ENCODE results near the gene KLHDC10.
"Not testable (repeated sequence)": the region's sequence is repeated elsewhere in the genome, so short reads cannot be mapped to it uniquely, and the experiment has no call there.

Gene KLHDC10

GRCh38 chr7:130145424-130146100, 75.2 kb downstream of the KLHDC10 start:
- H3K23ac ChIP-seq (ENCODE audit: low read length): no peak overlapping the region
- no peak overlapping the region for H3K18ac ChIP-seq (ENCODE audit: low read length)
- H3K27me3 ChIP-seq (ENCODE audit: insufficient read depth, low read length, poor library complexity): no peaks in the 10 kb centered on the region
- H2AK5ac ChIP-seq (ENCODE audit: low read length): no peak overlapping the region
- no CpG with 5 or more reads among the region's 14 CpGs for WGBS (ENCODE audit: extremely low coverage, insufficient coverage, low lambda C conversion rate)
- H2BK15ac ChIP-seq (replicated peaks; ENCODE audit: low read depth): no peak overlapping the region
- H3K79me1 ChIP-seq (ENCODE audit: low read length): no peaks in the 10 kb centered on the region
- no peak overlapping the region for H3K4me2 ChIP-seq (ENCODE audit: low read length)
- H3K36me3 ChIP-seq (ENCODE audit: control insufficient read depth, insufficient read depth, low read length): no peaks in the 10 kb centered on the region
- H2BK120ac ChIP-seq (ENCODE audit: low read depth, low read length): no peak overlapping the region
- H3K9ac ChIP-seq (ENCODE audit: low read length): no peak overlapping the region
- H4K5ac ChIP-seq (ENCODE audit: low read length): no peak overlapping the region
- H2BK5ac ChIP-seq (ENCODE audit: low read length): no peak overlapping the region
- H3K4me1 ChIP-seq (ENCODE audit: control insufficient read depth, low read depth, low read length): no peaks in the 10 kb centered on the region
- H4K8ac ChIP-seq (ENCODE audit: low read depth, low read length): no peak overlapping the region
- no peak overlapping the region for H3K27ac ChIP-seq (ENCODE audit: low read depth, low read length)
- DNase-seq: no peak
- H3K79me2 ChIP-seq (ENCODE audit: control insufficient read depth, insufficient read depth, low read length): no peaks in the 10 kb centered on the region
- H3K4me3 ChIP-seq (ENCODE audit: low read length): no peak overlapping the region
- no peak overlapping the region for H3K4ac ChIP-seq (ENCODE audit: low read depth, low read length)
- H3K56ac ChIP-seq (ENCODE audit: low read length): no peak overlapping the region

GRCh38 chr7:130146142-130146541, 75.8 kb downstream of the KLHDC10 start:
- not testable (repeated sequence) for H2BK5ac ChIP-seq (ENCODE audit: low read length); H3K79me2 ChIP-seq (ENCODE audit: control insufficient read depth, insufficient read depth, low read length); H4K5ac ChIP-seq (ENCODE audit: low read length); H3K27me3 ChIP-seq (ENCODE audit: insufficient read depth, low read length, poor library complexity); H3K4ac ChIP-seq (ENCODE audit: low read depth, low read length); H2BK120ac ChIP-seq (ENCODE audit: low read depth, low read length); H3K18ac ChIP-seq (ENCODE audit: low read length); H3K23ac ChIP-seq (ENCODE audit: low read length); DNase-seq; H3K79me1 ChIP-seq (ENCODE audit: low read length); H3K27ac ChIP-seq (ENCODE audit: low read depth, low read length); H3K4me1 ChIP-seq (ENCODE audit: control insufficient read depth, low read depth, low read length); H3K4me2 ChIP-seq (ENCODE audit: low read length); H2AK5ac ChIP-seq (ENCODE audit: low read length); H3K56ac ChIP-seq (ENCODE audit: low read length); H2BK15ac ChIP-seq (replicated peaks; ENCODE audit: low read depth); H4K8ac ChIP-seq (ENCODE audit: low read depth, low read length); H3K9ac ChIP-seq (ENCODE audit: low read length); H3K36me3 ChIP-seq (ENCODE audit: control insufficient read depth, insufficient read depth, low read length); H3K4me3 ChIP-seq (ENCODE audit: low read length)
- no CpG with 5 or more reads among the region's 5 CpGs for WGBS (ENCODE audit: extremely low coverage, insufficient coverage, low lambda C conversion rate)

- H4K8ac ChIP-seq (ENCODE audit: low read depth, low read length): no peak overlapping the region
- no peaks in the 10 kb centered on the region for H3K79me2 ChIP-seq (ENCODE audit: control insufficient read depth, insufficient read depth, low read length)
- H3K36me3 ChIP-seq (ENCODE audit: control insufficient read depth, insufficient read depth, low read length): no peaks in the 10 kb centered on the region
- no peak overlapping the region for H3K4me3 ChIP-seq (ENCODE audit: low read length)
- no peak overlapping the region for H3K56ac ChIP-seq (ENCODE audit: low read length)
- no peaks in the 10 kb centered on the region for H3K27me3 ChIP-seq (ENCODE audit: insufficient read depth, low read length, poor library complexity)
- no peak overlapping the region for H3K27ac ChIP-seq (ENCODE audit: low read depth, low read length)
- H3K4me2 ChIP-seq (ENCODE audit: low read length): no peak overlapping the region
- no peaks in the 10 kb centered on the region for H3K79me1 ChIP-seq (ENCODE audit: low read length)
- WGBS (ENCODE audit: extremely low coverage, insufficient coverage, low lambda C conversion rate): no CpG with 5 or more reads among the region's 9 CpGs
- no peak overlapping the region for H2BK15ac ChIP-seq (replicated peaks; ENCODE audit: low read depth)
- H3K4me1 ChIP-seq (ENCODE audit: control insufficient read depth, low read depth, low read length): no peaks in the 10 kb centered on the region
- no peak overlapping the region for H3K4ac ChIP-seq (ENCODE audit: low read depth, low read length)
- DNase-seq: no peak
- no peak overlapping the region for H3K23ac ChIP-seq (ENCODE audit: low read length)
- no peak overlapping the region for H3K9ac ChIP-seq (ENCODE audit: low read length)
- H3K18ac ChIP-seq (ENCODE audit: low read length): no peak overlapping the region
- H2AK5ac ChIP-seq (ENCODE audit: low read length): no peak overlapping the region
- H2BK120ac ChIP-seq (ENCODE audit: low read depth, low read length): no peak overlapping the region
- H2BK5ac ChIP-seq (ENCODE audit: low read length): no peak overlapping the region
- H4K5ac ChIP-seq (ENCODE audit: low read length): no peak overlapping the region
Observed at GRCh38 chr7:130146693-130147405, 76.5 kb downstream of the KLHDC10 start.

GRCh38 chr7:130147710-130148325, 77.5 kb downstream of the KLHDC10 start:
- no peak overlapping the region for H3K23ac ChIP-seq (ENCODE audit: low read length)
- no peak overlapping the region for H4K8ac ChIP-seq (ENCODE audit: low read depth, low read length)
- no CpG with 5 or more reads among the region's 14 CpGs for WGBS (ENCODE audit: extremely low coverage, insufficient coverage, low lambda C conversion rate)
- no peak overlapping the region for H3K4ac ChIP-seq (ENCODE audit: low read depth, low read length)
- no peak overlapping the region for H3K4me2 ChIP-seq (ENCODE audit: low read length)
- H2BK15ac ChIP-seq (replicated peaks; ENCODE audit: low read depth): no peak overlapping the region
- no peaks in the 10 kb centered on the region for H3K79me2 ChIP-seq (ENCODE audit: control insufficient read depth, insufficient read depth, low read length)
- no peak overlapping the region for H2BK5ac ChIP-seq (ENCODE audit: low read length)
- H3K36me3 ChIP-seq (ENCODE audit: control insufficient read depth, insufficient read depth, low read length): no peaks in the 10 kb centered on the region
- no peak overlapping the region for H2BK120ac ChIP-seq (ENCODE audit: low read depth, low read length)
- H3K4me3 ChIP-seq (ENCODE audit: low read length): no peak overlapping the region
- H3K18ac ChIP-seq (ENCODE audit: low read length): no peak overlapping the region
- no peak overlapping the region for H3K56ac ChIP-seq (ENCODE audit: low read length)
- H3K79me1 ChIP-seq (ENCODE audit: low read length): no peaks in the 10 kb centered on the region
- no peak for DNase-seq
- no peak overlapping the region for H4K5ac ChIP-seq (ENCODE audit: low read length)
- H2AK5ac ChIP-seq (ENCODE audit: low read length): no peak overlapping the region
- no peaks in the 10 kb centered on the region for H3K27me3 ChIP-seq (ENCODE audit: insufficient read depth, low read length, poor library complexity)
- H3K27ac ChIP-seq (ENCODE audit: low read depth, low read length): no peak overlapping the region
- no peak overlapping the region for H3K9ac ChIP-seq (ENCODE audit: low read length)
- no peaks in the 10 kb centered on the region for H3K4me1 ChIP-seq (ENCODE audit: control insufficient read depth, low read depth, low read length)

- no peak overlapping the region for H3K27ac ChIP-seq (ENCODE audit: low read depth, low read length)
Observed at GRCh38 chr7:130148561-130148960, 78.2 kb downstream of the KLHDC10 start.

More at GRCh38 chr7:130148561-130148960, 78.2 kb downstream of the KLHDC10 start:
- H3K27me3 ChIP-seq (ENCODE audit: insufficient read depth, low read length, poor library complexity): no peaks in the 10 kb centered on the region
- H3K4me2 ChIP-seq (ENCODE audit: low read length): no peak overlapping the region
- H3K79me2 ChIP-seq (ENCODE audit: control insufficient read depth, insufficient read depth, low read length): no peaks in the 10 kb centered on the region
- no peak overlapping the region for H3K18ac ChIP-seq (ENCODE audit: low read length)
- no peak overlapping the region for H3K23ac ChIP-seq (ENCODE audit: low read length)
- DNase-seq: no peak
- H3K9ac ChIP-seq (ENCODE audit: low read length): no peak overlapping the region
- H3K56ac ChIP-seq (ENCODE audit: low read length): no peak overlapping the region
- H3K4me3 ChIP-seq (ENCODE audit: low read length): no peak overlapping the region
- no peak overlapping the region for H2AK5ac ChIP-seq (ENCODE audit: low read length)
- no peaks in the 10 kb centered on the region for H3K4me1 ChIP-seq (ENCODE audit: control insufficient read depth, low read depth, low read length)
- H2BK15ac ChIP-seq (replicated peaks; ENCODE audit: low read depth): no peak overlapping the region
- no peaks in the 10 kb centered on the region for H3K36me3 ChIP-seq (ENCODE audit: control insufficient read depth, insufficient read depth, low read length)
- no peak overlapping the region for H4K8ac ChIP-seq (ENCODE audit: low read depth, low read length)
- no peaks in the 10 kb centered on the region for H3K79me1 ChIP-seq (ENCODE audit: low read length)
- H3K4ac ChIP-seq (ENCODE audit: low read depth, low read length): no peak overlapping the region
- H2BK5ac ChIP-seq (ENCODE audit: low read length): no peak overlapping the region
- no peak overlapping the region for H2BK120ac ChIP-seq (ENCODE audit: low read depth, low read length)
- no CpG with 5 or more reads among the region's 9 CpGs for WGBS (ENCODE audit: extremely low coverage, insufficient coverage, low lambda C conversion rate)
- no peak overlapping the region for H4K5ac ChIP-seq (ENCODE audit: low read length)
